GM10847 (cell line): ENCODE measurements around the gene UBE3B.

Experiments used
- POLR2A ChIP-seq: IDR thresholded peaks from 2 replicates; pipeline ENCODE4 v1.6.1; 2011; ENCODE audit not compliant: insufficient read length; ENCODE audit errors: extremely low read depth

UBE3B gene

GRCh38 chr12:109497675-109498074 lies 20.2 kb downstream of the UBE3B start:
- no peak for TF ChIP-seq POLR2A

- no peak for TF ChIP-seq POLR2A
These were observed 23.2 kb downstream of the UBE3B start for GRCh38 chr12:109500406-109501185.

GRCh38 chr12:109501299-109501698 lies 23.9 kb downstream of the UBE3B start:
- no peak for TF ChIP-seq POLR2A

GRCh38 chr12:109502332-109502731 lies 24.9 kb downstream of the UBE3B start:
- no peak for TF ChIP-seq POLR2A

- TF ChIP-seq POLR2A: no peak
These were observed 26.2 kb downstream of the UBE3B start for GRCh38 chr12:109503611-109504010.

GRCh38 chr12:109504068-109504467 lies 26.6 kb downstream of the UBE3B start:
- no peak for TF ChIP-seq POLR2A

- TF ChIP-seq POLR2A: no peak
These were observed 32.8 kb downstream of the UBE3B start for GRCh38 chr12:109510196-109510595.

- TF ChIP-seq POLR2A: no peak
These were observed 35.2 kb downstream of the UBE3B start for GRCh38 chr12:109512608-109513007.

- no peak for TF ChIP-seq POLR2A
These were observed 35.6 kb downstream of the UBE3B start for GRCh38 chr12:109513051-109513450.

- no peak for TF ChIP-seq POLR2A
These were observed 36.5 kb downstream of the UBE3B start for GRCh38 chr12:109513977-109514376.

- TF ChIP-seq POLR2A: no peak
These were observed 40.2 kb downstream of the UBE3B start for GRCh38 chr12:109517619-109518018.

- TF ChIP-seq POLR2A: no peak
These were observed 41.6 kb downstream of the UBE3B start for GRCh38 chr12:109518820-109519665.

- no peak for TF ChIP-seq POLR2A
These were observed 42.4 kb downstream of the UBE3B start for GRCh38 chr12:109519787-109520186.

- no peak for TF ChIP-seq POLR2A
These were observed 44.4 kb downstream of the UBE3B start for GRCh38 chr12:109521831-109522230.

GRCh38 chr12:109523071-109523470 lies 45.6 kb downstream of the UBE3B start:
- TF ChIP-seq POLR2A: no peak

GRCh38 chr12:109523504-109523903 lies 46.1 kb downstream of the UBE3B start:
- no peak for TF ChIP-seq POLR2A

- no peak for TF ChIP-seq POLR2A
These were observed 47.2 kb downstream of the UBE3B start for GRCh38 chr12:109524466-109525278.
